NCI-H2081 (cell line): ENCODE data around the gene C19orf44.
"Not testable (repeated sequence)": the region's sequence is repeated elsewhere in the genome, so short reads cannot be mapped to it uniquely, and the experiment has no call there.

Experiments
- DNase-seq, 2 experiments: peaks; one replicate each; lab custom pipeline; 2025; lab: John Stamatoyannopoulos, UW

C19orf44 gene

DNA sequence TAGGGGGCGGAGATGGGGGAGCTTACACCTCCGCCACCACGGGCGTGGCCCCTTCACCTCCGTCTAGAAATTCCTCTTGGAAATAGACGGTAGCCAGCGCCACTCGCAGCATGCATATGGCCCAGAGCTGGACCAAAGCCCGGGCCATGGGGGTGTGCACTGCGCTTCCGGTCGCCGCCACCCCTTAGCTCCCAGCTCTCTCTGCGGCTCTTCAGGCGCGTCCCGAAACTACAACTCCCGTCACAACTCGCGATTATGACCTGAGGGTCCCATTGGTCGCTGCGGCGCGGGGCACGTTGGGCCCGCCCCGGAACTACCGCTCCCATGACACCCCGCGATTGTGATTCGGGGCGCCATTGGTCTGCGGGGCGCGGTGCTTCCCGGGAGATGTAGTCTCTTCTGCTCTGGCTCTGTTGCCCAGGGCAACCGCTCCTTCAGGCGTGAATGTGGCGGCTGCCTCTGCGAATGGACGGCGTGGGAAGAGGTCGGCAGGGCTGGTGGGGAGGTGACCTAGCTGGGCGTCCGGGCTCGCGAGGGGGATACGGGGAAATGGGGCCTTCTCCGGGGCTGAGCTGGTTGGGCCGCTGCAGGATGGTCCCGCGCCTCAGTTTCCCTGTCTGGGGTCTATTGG lies at the start of gene C19orf44, which contains the start of gene CALR3:
C19orf44 (plus strand) TSS at position 413 of the 631 bp plus-strand sequence. CDS start 4,399 bp downstream, outside the sequence.
CALR3 (minus strand) TSS at position 186 of the 631 bp plus-strand sequence; CDS start at position 148, 38 bp downstream.
- peak; percentile 98 to 99 for DNase-seq

- no peak for DNase-seq
Observed at GRCh38 chr19:16446724-16447368, 49.3 kb upstream of the C19orf44 start.

DNA sequence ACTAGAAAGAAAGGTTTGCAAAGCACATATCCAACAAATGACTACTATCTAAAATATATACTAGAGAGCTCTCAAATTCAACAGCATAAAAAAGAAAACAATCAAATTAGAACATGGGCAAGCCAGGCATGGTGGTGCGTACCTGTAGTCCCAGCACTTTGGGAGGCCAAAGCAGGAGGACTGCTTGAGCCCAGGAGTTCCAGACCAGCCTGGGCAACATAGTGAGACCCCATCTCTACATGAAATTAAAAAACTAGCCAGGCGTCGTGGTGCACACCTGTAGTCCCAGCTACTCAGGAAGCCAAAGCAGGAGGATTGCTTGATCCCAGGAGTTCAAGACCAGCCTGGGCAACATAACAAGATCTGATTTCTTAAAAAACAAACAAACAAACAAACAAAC lies 47.3 kb upstream of the C19orf44 start:
- DNase-seq, result not testable (repeated sequence)

- DNase-seq, result no peak
Observed at GRCh38 chr19:16449330-16449961, 46.7 kb upstream of the C19orf44 start.

- DNase-seq, result no peak
Observed at GRCh38 chr19:16452325-16452724, 43.9 kb upstream of the C19orf44 start.

GRCh38 chr19:16454351-16454918 lies 41.8 kb upstream of the C19orf44 start:
- no peak for DNase-seq

- no peak for DNase-seq
Observed at GRCh38 chr19:16455489-16455888, 40.7 kb upstream of the C19orf44 start.

- peak in 1 of 2 experiments; percentile 1 for DNase-seq
Observed at GRCh38 chr19:16456652-16457194, 39.5 kb upstream of the C19orf44 start.

DNA sequence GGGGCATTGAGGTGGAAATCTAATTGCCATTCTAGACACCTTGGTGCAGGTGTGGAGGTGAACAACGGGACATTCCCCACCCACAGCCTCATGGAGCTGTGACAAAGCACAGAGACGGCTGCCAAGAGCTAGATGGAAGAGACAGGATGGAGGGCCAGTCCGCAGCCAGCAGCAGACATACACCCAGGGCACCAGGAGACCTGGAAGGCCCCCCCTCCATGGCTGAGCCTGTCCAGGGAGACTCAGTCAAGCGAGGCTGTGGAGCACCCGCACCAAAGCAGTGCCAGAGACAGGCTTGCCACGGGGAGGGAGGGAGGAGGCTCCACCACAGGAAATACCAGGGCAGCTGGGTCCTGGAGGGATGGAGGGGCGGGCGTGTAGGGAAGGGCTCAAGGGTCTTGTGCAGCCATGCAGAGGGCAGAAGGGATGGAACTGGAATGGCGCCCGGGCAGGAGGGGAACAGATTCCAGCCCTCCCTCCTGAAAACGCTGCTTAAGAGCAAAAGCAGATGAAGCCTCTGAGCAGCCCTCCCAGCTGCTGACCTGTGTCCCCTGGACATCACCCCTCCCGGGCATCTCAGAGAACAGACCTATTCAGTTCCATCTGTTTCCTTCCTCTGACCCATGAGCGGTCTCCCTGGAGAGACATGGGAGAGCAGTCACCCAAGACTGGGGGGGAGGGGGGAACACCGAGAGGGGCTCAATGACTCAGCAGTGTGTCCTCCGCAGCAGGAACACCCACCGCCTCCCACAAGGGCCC lies 38.8 kb upstream of the C19orf44 start:
- DNase-seq, result peak in 1 of 2 experiments; percentile 20

DNA sequence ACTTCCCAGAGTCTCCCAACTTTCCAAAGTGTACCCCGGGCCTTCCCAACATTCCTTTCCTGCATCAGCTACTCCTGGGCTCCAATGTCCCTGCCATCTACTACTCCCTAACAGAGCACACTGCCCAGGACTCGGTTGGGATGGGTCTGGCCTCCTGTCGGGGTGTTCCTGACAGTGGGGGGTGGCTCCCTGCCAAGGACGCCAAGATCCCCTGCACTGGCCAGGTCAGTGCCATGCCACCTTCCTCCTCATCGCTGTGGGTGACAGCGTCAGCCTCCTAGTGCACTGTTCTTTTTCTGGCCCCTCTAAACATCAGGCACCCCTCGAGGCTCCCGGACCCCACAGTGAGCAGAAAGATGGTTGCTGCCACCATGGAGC lies 38.3 kb upstream of the C19orf44 start:
- DNase-seq, result no peak

DNA sequence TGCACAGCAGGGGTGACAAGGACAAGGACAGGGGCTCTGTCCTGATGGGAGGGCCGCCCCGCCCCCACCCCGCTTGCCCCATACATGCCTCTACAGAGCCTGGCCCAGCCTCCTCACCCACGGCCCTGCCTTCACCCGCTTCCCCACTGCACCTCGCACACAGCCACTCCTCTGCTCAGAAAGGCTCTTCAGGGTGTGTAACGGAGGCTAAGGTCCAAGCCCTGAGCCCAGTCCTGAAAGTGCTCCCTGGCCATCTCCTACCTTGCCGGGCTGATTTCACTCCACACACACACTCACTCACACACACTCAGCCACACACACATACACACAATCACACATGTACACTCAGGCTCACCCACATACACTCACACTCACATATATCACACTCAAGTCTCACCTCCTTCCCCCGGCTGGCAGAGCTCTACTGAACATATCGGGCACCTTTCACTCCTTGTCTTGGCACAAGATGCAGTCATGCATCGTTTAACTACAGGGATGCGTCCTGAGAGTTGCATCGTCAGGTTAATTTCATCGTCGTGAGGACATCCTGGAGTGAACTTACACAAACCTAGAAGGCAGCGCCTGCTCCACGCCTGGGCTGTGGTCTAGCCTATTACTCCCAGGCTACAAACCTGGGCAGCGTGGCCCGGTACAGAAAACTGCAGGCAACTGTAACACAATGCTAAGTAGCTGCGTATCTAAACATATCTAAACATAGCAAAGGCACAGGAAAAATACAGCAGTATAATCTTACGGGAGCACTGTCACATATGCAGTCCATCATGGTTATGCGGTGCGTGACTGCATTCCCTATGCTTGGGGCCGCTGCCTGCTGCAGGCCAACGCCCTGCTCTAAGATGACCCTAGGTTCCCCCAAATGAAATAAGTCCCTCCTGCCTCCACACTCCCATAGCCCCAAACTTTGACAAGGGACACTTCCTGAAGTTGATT lies 37.5 kb upstream of the C19orf44 start:
- no peak for DNase-seq

GRCh38 chr19:16459680-16460079 lies 36.5 kb upstream of the C19orf44 start:
- no peak for DNase-seq

DNA sequence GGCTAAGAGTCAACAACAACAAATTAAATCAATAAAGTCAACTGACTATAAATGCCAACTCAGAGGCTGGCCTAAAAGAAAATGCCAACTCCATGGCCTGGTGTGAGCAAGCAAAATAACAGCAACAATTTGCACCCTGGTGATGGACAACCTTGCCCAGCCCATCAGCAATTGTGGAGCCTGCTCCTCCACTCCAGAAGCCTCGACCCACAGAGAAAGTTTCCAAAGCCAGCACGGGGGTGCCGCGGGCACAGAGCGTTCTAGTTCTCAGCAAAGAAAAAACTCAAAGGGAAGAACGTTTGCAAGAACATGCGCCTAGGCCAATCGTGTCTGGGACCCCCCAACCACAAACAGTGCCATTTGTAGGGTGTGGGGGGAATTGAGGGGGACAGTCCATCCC lies 35.7 kb upstream of the C19orf44 start:
- no peak for DNase-seq

DNA sequence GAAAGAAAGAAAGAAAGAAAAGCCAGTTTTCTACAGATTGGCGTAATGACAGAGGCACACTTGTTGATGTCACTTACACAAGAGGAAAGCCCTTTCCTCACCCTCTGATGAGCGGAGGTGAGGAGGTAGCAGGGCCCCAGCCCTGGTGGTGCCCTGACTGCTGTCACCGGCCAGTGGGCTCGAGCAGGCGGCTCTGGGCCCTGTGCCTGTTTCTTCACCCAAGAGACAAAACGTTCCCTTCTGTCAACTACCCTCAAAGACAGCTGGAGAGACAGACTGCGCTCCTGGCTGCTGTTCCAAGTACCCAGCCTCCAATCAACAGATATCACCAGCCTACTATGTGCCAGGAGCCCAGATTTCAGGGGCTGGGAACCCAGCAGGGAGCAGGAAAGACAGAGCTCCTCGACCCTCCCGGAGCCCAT lies 34.6 kb upstream of the C19orf44 start:
- no peak for DNase-seq

DNA sequence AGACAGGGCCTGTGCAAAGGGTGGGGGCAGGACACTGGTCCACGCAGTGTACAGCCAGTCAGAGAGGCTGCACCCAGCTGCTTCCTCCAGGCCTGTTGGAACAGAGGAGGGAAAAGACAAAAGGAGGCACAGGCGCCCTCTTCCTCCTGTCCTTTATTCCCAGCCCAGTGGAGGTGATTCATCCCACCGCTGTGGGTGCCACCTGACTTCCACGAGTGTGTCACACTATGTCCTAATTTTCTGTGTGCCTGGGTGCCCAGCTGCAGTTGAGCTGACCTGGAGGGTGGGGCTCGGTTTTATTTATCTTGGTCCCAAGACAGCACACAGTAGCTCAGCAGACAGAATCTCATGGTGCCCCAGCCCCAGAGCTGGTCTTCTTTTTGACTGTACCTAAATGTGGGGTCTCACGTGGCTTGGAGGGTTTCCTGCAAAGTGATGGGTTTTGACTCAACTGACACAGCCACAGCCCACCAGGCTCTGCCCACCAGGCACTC lies 33.4 kb upstream of the C19orf44 start:
- no peak for DNase-seq

GRCh38 chr19:16463341-16463990 lies 32.7 kb upstream of the C19orf44 start:
- DNase-seq, result no peak

DNA sequence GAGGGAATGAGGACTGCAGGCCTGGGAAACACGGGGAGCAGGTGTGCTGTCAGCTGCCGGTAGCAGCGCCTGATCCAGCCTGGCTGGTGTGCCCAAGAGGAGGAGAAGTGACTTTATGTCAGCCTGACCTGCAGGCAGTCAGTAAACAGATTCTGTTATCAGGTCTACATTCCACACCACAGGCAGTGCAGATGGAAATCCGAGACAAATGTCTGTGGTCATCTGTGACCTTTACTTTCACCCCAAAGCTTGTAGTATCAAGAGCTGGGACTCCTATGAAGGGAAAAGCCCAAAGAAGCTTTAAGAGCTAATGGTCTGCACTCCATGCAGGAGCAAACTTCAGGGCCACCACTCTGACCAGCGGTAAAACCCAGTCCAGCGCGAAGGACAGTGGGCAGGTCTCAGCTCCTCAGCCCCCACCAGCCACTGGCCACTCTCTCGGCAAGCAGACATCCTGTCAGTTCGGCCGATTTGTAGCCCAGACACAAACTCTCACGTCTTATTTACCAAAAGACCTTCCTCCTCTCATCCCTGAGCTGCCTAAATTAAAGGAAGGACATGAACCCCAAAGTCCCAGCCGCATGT lies 32.1 kb upstream of the C19orf44 start:
- DNase-seq, result no peak

DNA sequence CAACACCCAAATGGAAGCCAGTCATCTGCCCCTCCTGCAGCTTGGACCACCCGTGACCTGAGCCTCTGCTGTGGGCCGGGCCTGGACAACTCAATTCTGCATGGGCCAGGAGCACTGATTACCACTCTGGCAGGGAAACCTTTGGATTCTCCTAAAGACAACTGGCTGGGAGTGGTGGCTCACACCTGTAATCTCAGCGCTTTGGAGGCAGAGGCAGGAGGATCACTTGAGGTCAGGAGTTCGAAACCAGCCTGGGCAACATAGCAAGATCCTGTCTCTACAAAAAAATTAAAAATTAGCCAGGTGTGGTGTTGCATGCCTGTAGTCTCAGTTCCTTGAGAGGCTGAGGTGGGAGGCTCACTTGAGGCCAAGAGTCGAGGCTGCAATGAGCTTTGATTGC lies 31.0 kb upstream of the C19orf44 start:
- DNase-seq, result no peak

- not testable (repeated sequence) for DNase-seq
Observed at GRCh38 chr19:16466802-16467427, 29.3 kb upstream of the C19orf44 start.
